Measurements from ENCODE around the gene STX18. TPM values are rescaled to one million over a fixed set of nuclear protein-coding genes. Genes with fewer than 3 reads are reported as not detected.

The STX18 gene
- total and polyA plus RNA-seq, 2 experiments from 2014 or later = 15.9 to 18.1 TPM

DNA sequence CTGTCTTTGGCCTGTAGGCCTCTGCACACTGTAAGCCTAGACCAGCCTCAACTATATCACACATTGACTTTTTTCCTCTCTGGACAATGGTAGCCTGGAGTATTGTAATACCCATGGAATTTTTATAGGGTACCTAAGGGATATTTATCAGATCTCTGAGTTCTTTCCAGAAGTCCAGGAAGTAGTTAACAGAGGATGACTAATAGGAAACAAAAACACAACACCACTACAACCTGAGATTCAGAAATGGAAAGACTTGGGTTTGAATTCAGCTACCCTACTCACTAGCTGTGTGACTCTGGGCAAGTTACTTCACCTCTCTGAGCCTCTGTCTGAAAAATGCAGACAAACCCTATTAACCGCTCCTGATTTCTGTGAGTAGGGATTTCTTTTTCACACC, 7.7 kb upstream of the STX18 start:
- H3K4me3 Mint-ChIP-seq = no peak overlapping the region
- H3K4me1 ChIP-seq (ENCODE audit: insufficient read depth) = no peaks in the 10 kb centered on the region
- H3K36me3 ChIP-seq (ENCODE audit: insufficient read depth) = peaks cover 29% of the 10 kb centered on the region; the same call in 1 of the 2 replicates
- no peaks in the 10 kb centered on the region; the same call in 2 of the 3 replicates for H3K9me3 Mint-ChIP-seq
- no peak overlapping the region for H3K27ac Mint-ChIP-seq
- H2AFZ ChIP-seq = no peak overlapping the region
- DNase-seq (ENCODE audit: low spot score) (no peak), ATAC-seq (no peak)
- H3K4me2 ChIP-seq = no peak overlapping the region
- peaks cover 73% of the 10 kb centered on the region for H3K36me3 Mint-ChIP-seq (ENCODE audit: low read depth)
- H3K79me2 ChIP-seq (replicated peaks; ENCODE audit: insufficient read depth) = no peaks in the 10 kb centered on the region
- peaks cover 3% of the 10 kb centered on the region for H3K27me3 Mint-ChIP-seq (ENCODE audit: insufficient read depth, low read depth, poor library complexity)
- TF ChIP-seq STAT1 (IDR thresholded peaks at IDR 0.05; ENCODE audit: unreplicated experiment) = no peak
- TF ChIP-seq POLR2AphosphoS5 (IDR thresholded peaks at IDR 0.05; ENCODE audit: low read depth) = no peak
- TF ChIP-seq, protein P1, sequence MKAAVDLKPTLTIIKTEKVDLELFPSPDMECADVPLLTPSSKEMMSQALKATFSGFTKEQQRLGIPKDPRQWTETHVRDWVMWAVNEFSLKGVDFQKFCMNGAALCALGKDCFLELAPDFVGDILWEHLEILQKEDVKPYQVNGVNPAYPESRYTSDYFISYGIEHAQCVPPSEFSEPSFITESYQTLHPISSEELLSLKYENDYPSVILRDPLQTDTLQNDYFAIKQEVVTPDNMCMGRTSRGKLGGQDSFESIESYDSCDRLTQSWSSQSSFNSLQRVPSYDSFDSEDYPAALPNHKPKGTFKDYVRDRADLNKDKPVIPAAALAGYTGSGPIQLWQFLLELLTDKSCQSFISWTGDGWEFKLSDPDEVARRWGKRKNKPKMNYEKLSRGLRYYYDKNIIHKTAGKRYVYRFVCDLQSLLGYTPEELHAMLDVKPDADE (IDR thresholded peaks at IDR 0.05) = no peak
- no peaks in the 10 kb centered on the region for H3K9me2 ChIP-seq (ENCODE audit: insufficient read depth)
- no peak overlapping the region for H3K4me3 ChIP-seq
- no peaks in the 10 kb centered on the region for H3F3A ChIP-seq (replicated peaks; ENCODE audit: low read depth)
- H3K4me1 Mint-ChIP-seq = no peaks in the 10 kb centered on the region; the same call in 2 of the 3 replicates
- peaks cover 4% of the 10 kb centered on the region for H4K20me1 ChIP-seq (replicated peaks; ENCODE audit: insufficient read depth)
- H3K27ac ChIP-seq (ENCODE audit: low read depth) = no peak overlapping the region
- H3K27me3 ChIP-seq (ENCODE audit: insufficient read depth) = no peaks in the 10 kb centered on the region

DNA sequence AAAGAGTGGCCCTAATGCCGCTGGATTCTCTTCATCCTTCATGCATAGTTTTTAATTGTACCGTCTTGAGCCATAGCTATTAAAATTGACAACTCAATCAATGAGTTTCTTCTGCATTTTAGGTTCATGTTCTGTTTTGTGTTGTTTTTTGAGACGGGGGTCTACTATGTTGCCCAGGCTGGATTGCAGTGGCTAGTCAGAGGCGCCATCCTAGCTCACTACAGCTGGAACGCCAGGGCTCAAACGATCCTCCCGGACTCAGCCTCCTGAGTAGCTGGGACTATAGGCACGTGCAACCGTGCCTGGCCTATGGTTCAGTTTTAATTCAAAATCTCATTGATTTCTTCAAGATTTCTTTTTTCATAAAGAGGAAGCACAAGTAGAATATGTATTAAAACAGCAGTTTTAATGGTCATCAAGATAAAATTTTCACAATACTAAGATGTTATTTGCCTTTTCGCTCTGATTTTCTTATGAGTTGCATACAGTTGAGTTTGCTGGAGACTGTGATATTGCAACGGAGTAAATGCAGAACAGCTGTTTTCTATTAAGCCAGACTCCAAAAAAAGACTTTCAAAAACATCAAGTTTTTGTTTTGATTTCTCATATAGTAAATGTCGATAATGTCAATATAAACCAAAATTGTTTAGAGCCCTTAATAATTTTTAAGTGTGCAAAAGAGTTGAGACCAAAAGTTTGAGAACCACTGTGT, 1.1 kb upstream of the STX18 start:
- H2AFZ ChIP-seq = peak overlapping the region; percentile 98
- H3K9me2 ChIP-seq (ENCODE audit: insufficient read depth) = no peaks in the 10 kb centered on the region
- H3K4me3 ChIP-seq = peak overlapping the region; percentile 98
- H3F3A ChIP-seq (replicated peaks; ENCODE audit: low read depth) = no peaks in the 10 kb centered on the region
- Mint-ChIP-seq H3K9me3 (no peaks in the 10 kb centered on the region; the same call in 2 of the 3 replicates), H3K36me3 (ENCODE audit: low read depth) (peaks cover 20% of the 10 kb centered on the region), H3K4me3 (peak overlapping the region; percentile 95), H3K4me1 (peaks cover 6% of the 10 kb centered on the region; the same call in 2 of the 3 replicates), H3K27ac (peak overlapping the region; percentile 98), H3K27me3 (ENCODE audit: insufficient read depth, low read depth, poor library complexity) (peaks cover 6% of the 10 kb centered on the region)
- peak overlapping the region; percentile 98 for H3K4me2 ChIP-seq
- peaks cover 18% of the 10 kb centered on the region; the same call in 1 of the 2 replicates for H3K36me3 ChIP-seq (ENCODE audit: insufficient read depth)
- no peak overlapping the region for H3K27ac ChIP-seq (ENCODE audit: low read depth)
- H4K20me1 ChIP-seq (replicated peaks; ENCODE audit: insufficient read depth) = peaks cover 9% of the 10 kb centered on the region
- DNase-seq (ENCODE audit: low spot score) = peak; percentile 63
- H3K4me1 ChIP-seq (ENCODE audit: insufficient read depth) = peaks cover 15% of the 10 kb centered on the region
- peak; percentile 69 for ATAC-seq
- H3K27me3 ChIP-seq (ENCODE audit: insufficient read depth) = no peaks in the 10 kb centered on the region
- H3K79me2 ChIP-seq (replicated peaks; ENCODE audit: insufficient read depth) = peaks cover 53% of the 10 kb centered on the region
- TF ChIP-seq EZH2 (IDR thresholded peaks at IDR 0.05; ENCODE audit: low read depth, unreplicated experiment) = no peak
- TF ChIP-seq, protein P2, sequence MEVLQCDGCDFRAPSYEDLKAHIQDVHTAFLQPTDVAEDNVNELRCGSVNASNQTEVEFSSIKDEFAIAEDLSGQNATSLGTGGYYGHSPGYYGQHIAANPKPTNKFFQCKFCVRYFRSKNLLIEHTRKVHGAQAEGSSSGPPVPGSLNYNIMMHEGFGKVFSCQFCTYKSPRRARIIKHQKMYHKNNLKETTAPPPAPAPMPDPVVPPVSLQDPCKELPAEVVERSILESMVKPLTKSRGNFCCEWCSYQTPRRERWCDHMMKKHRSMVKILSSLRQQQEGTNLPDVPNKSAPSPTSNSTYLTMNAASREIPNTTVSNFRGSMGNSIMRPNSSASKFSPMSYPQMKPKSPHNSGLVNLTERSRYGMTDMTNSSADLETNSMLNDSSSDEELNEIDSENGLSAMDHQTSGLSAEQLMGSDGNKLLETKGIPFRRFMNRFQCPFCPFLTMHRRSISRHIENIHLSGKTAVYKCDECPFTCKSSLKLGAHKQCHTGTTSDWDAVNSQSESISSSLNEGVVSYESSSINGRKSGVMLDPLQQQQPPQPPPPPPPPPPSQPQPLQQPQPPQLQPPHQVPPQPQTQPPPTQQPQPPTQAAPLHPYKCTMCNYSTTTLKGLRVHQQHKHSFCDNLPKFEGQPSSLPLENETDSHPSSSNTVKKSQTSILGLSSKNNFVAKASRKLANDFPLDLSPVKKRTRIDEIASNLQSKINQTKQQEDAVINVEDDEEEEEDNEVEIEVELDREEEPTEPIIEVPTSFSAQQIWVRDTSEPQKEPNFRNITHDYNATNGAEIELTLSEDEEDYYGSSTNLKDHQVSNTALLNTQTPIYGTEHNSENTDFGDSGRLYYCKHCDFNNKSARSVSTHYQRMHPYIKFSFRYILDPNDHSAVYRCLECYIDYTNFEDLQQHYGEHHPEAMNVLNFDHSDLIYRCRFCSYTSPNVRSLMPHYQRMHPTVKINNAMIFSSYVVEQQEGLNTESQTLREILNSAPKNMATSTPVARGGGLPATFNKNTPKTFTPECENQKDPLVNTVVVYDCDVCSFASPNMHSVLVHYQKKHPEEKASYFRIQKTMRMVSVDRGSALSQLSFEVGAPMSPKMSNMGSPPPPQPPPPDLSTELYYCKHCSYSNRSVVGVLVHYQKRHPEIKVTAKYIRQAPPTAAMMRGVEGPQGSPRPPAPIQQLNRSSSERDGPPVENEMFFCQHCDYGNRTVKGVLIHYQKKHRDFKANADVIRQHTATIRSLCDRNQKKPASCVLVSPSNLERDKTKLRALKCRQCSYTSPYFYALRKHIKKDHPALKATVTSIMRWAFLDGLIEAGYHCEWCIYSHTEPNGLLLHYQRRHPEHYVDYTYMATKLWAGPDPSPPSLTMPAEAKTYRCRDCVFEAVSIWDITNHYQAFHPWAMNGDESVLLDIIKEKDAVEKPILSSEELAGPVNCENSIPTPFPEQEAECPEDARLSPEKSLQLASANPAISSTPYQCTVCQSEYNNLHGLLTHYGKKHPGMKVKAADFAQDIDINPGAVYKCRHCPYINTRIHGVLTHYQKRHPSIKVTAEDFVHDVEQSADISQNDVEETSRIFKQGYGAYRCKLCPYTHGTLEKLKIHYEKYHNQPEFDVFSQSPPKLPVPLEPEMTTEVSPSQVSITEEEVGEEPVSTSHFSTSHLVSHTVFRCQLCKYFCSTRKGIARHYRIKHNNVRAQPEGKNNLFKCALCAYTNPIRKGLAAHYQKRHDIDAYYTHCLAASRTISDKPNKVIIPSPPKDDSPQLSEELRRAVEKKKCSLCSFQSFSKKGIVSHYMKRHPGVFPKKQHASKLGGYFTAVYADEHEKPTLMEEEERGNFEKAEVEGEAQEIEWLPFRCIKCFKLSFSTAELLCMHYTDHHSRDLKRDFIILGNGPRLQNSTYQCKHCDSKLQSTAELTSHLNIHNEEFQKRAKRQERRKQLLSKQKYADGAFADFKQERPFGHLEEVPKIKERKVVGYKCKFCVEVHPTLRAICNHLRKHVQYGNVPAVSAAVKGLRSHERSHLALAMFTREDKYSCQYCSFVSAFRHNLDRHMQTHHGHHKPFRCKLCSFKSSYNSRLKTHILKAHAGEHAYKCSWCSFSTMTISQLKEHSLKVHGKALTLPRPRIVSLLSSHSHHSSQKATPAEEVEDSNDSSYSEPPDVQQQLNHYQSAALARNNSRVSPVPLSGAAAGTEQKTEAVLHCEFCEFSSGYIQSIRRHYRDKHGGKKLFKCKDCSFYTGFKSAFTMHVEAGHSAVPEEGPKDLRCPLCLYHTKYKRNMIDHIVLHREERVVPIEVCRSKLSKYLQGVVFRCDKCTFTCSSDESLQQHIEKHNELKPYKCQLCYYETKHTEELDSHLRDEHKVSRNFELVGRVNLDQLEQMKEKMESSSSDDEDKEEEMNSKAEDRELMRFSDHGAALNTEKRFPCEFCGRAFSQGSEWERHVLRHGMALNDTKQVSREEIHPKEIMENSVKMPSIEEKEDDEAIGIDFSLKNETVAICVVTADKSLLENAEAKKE (CRISPR knock-in tag; IDR thresholded peaks at IDR 0.05) = no peak
- TF ChIP-seq, protein P3, sequence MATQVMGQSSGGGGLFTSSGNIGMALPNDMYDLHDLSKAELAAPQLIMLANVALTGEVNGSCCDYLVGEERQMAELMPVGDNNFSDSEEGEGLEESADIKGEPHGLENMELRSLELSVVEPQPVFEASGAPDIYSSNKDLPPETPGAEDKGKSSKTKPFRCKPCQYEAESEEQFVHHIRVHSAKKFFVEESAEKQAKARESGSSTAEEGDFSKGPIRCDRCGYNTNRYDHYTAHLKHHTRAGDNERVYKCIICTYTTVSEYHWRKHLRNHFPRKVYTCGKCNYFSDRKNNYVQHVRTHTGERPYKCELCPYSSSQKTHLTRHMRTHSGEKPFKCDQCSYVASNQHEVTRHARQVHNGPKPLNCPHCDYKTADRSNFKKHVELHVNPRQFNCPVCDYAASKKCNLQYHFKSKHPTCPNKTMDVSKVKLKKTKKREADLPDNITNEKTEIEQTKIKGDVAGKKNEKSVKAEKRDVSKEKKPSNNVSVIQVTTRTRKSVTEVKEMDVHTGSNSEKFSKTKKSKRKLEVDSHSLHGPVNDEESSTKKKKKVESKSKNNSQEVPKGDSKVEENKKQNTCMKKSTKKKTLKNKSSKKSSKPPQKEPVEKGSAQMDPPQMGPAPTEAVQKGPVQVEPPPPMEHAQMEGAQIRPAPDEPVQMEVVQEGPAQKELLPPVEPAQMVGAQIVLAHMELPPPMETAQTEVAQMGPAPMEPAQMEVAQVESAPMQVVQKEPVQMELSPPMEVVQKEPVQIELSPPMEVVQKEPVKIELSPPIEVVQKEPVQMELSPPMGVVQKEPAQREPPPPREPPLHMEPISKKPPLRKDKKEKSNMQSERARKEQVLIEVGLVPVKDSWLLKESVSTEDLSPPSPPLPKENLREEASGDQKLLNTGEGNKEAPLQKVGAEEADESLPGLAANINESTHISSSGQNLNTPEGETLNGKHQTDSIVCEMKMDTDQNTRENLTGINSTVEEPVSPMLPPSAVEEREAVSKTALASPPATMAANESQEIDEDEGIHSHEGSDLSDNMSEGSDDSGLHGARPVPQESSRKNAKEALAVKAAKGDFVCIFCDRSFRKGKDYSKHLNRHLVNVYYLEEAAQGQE (IDR thresholded peaks at IDR 0.05; ENCODE audit: unreplicated experiment) = no peak
- TF ChIP-seq, protein P4, sequence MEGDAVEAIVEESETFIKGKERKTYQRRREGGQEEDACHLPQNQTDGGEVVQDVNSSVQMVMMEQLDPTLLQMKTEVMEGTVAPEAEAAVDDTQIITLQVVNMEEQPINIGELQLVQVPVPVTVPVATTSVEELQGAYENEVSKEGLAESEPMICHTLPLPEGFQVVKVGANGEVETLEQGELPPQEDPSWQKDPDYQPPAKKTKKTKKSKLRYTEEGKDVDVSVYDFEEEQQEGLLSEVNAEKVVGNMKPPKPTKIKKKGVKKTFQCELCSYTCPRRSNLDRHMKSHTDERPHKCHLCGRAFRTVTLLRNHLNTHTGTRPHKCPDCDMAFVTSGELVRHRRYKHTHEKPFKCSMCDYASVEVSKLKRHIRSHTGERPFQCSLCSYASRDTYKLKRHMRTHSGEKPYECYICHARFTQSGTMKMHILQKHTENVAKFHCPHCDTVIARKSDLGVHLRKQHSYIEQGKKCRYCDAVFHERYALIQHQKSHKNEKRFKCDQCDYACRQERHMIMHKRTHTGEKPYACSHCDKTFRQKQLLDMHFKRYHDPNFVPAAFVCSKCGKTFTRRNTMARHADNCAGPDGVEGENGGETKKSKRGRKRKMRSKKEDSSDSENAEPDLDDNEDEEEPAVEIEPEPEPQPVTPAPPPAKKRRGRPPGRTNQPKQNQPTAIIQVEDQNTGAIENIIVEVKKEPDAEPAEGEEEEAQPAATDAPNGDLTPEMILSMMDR (conservative IDR thresholded peaks at IDR 0.05; ENCODE audit: low read depth in 2 of 2) = no peak
